ENCODE results near the gene ZNF300. TPM values are rescaled to one million over a fixed set of nuclear protein-coding genes. Genes with fewer than 3 reads are reported as not detected.

The ZNF300 gene
- total RNA-seq, 4 donors from 2014 or later, result 1.7 to 3.1 (median 2.4) TPM

Other genes starting within 250 kb of the ZNF300 start
- 1 to 10 TPM in 1 of 4 donors, under 1 TPM in 2, not detected in 1; 0.17 to 1.2 (median 0.46) TPM for gene MYOZ3, start 243.7 kb downstream of the ZNF300 start, total RNA-seq
- 10 to 100 TPM; 20.8 to 31.3 (median 22.7) TPM for gene RBM22, start 203.9 kb downstream of the ZNF300 start, total RNA-seq
- gene DCTN4, start 146.0 kb downstream of the ZNF300 start, total RNA-seq, result 10 to 100 TPM; 48.5 to 59.7 (median 49.3) TPM
- gene SMIM3, start 126.2 kb downstream of the ZNF300 start, total RNA-seq, result 10 to 100 TPM; 39.9 to 48.4 (median 44.4) TPM
- not detected for gene IRGM, start 58.5 kb downstream of the ZNF300 start, total RNA-seq
- 1,000 to 10,000 TPM; 1,165 to 3,724 (median 1,939) TPM for gene GPX3, start 115.6 kb upstream of the ZNF300 start, total RNA-seq
- gene TNIP1, start 176.1 kb upstream of the ZNF300 start, total RNA-seq, result 100 to 1,000 TPM in 3 of 4 donors, 10 to 100 TPM in 1; 91.4 to 136 (median 114) TPM